Ovary (tissue), 9 donors: Measurements from ENCODE around the gene FBXO39. TPM values are rescaled to one million over a fixed set of nuclear protein-coding genes. Genes with fewer than 3 reads are reported as not detected.
A peak's percentile ranks its signal among the peaks of the same experiment; 100 is the strongest.

Experiments used
- DNase-seq, 5 donors: peaks; one replicate each; pipeline ENCODE4 v3.0.0-alpha.2; 2019 to 2020
- H3K27ac ChIP-seq, 2 donors: fragments of 200-600 bp; one replicate each; pipeline versions ENCODE4 v1.5.1 to v1.8.0; 2019 to 2022
- H3K27me3 ChIP-seq: fragments of 200-600 bp; one replicate; pipeline ENCODE4 v1.8.0; 2022
- H3K36me3 ChIP-seq: fragments of 200-600 bp; sonication (generic); one replicate; pipeline ENCODE4 v1.5.1; 2019
- H3K4me1 ChIP-seq: one replicate; pipeline ENCODE4 v1.8.1; 2013; ENCODE audit warnings: mild to moderate bottlenecking, moderate library complexity; ENCODE audit not compliant: insufficient read depth
- H3K4me3 ChIP-seq: fragments of 200-600 bp; sonication (generic); one replicate; pipeline ENCODE4 v1.5.1; 2017
- H3K9me3 ChIP-seq, 2 donors: fragments of 200-600 bp in 1 of 2; sonication (generic) in 1 of 2; one replicate each; pipeline versions ENCODE4 v1.5.1 to v1.8.1; 2013 to 2019; ENCODE audit warnings: mild to moderate bottlenecking in 1 of 2, moderate library complexity in 1 of 2
- EP300 ChIP-seq: sonication (generic); formaldehyde crosslinking; IDR thresholded peaks from one replicate; pipeline ENCODE4 v1.6.1; 2017; ENCODE audit warnings: antibody characterized with exemption
- POLR2A ChIP-seq: fragments of 450-650 bp; IDR thresholded peaks from one replicate; pipeline ENCODE4 v1.6.1; 2017; ENCODE audit warnings: antibody characterized with exemption, mild to moderate bottlenecking, moderate library complexity
- WGBS, 3 donors: extraction: QIAGEN DNeasy Blood & Tissue Kit in 1 of 3; methylation state at CpG; one replicate each; pipeline versions ENCODE4 v1.1.5 to v1.1.7; 2013 to 2017; 5-methylcytosine and 5-hydroxymethylcytosine counted together
- intact Hi-C, 4 donors: fragments of 100-400 bp; cut with DNase I; formaldehyde crosslinking; loops; one replicate each; pipeline versions ENCODE4 v1.11.0 to v1.15.1; 2022 to 2023
- polyA plus RNA-seq, 2 donors: library from polyadenylated mRNA; stranded (reverse); fragments of 200-250 nt in 1 of 2; fragments of 350-450 nt in 1 of 2; fragmentation: Illumina TruSeq in 1 of 2; extraction: RNeasy Lipid Tissue Mini Kit (QIAGEN cat#74804) in 1 of 2; gene quantifications; one replicate each; pipeline ENCODE4 v1.2.3, GENCODE V29; 2013 to 2014
- total RNA-seq, 7 donors: library from RNA; depleted of rRNA in 2 of 7; stranded (reverse); fragments of >200 nt in 2 of 7; fragmentation: NEBNext Ultra II Directional in 3 of 7; extraction: Animal tissue kit (Norgen Biotek cat#: 25700) in 3 of 7; gene quantifications; one replicate each; pipeline versions ENCODE4 v1.1.0 to v1.2.4, GENCODE V29; 2016 to 2023
- TF ChIP-seq, protein P1 (sequence below), 3 donors: fragments of 450-650 bp in 2 of 3; fragments of 200-600 bp in 1 of 3; IDR thresholded peaks; one replicate each; pipeline versions ENCODE4 v1.5.1 to v1.8.0; 2016 to 2022; ENCODE audit warnings: antibody characterized with exemption in 3 of 3, mild to moderate bottlenecking in 1 of 3
- donor health status: DM: no; HTN: no; CAD: no; lungs with moderate emphysema.
- donor health status: DM: no; HTN: no; CAD: no.
- donor health status: Bipolar disorder and iron deficiency.
- donor health status: DM: yes; HTN: yes; CAD: no.
- donor health status: DM: no; HTN: no; CAD: no.
- donor health status: DM: yes; HTN: yes; CAD: no.

Gene FBXO39
- total and polyA plus RNA-seq, 9 donors, result 0.11 to 2.4 (median 0.88) TPM

DNA sequence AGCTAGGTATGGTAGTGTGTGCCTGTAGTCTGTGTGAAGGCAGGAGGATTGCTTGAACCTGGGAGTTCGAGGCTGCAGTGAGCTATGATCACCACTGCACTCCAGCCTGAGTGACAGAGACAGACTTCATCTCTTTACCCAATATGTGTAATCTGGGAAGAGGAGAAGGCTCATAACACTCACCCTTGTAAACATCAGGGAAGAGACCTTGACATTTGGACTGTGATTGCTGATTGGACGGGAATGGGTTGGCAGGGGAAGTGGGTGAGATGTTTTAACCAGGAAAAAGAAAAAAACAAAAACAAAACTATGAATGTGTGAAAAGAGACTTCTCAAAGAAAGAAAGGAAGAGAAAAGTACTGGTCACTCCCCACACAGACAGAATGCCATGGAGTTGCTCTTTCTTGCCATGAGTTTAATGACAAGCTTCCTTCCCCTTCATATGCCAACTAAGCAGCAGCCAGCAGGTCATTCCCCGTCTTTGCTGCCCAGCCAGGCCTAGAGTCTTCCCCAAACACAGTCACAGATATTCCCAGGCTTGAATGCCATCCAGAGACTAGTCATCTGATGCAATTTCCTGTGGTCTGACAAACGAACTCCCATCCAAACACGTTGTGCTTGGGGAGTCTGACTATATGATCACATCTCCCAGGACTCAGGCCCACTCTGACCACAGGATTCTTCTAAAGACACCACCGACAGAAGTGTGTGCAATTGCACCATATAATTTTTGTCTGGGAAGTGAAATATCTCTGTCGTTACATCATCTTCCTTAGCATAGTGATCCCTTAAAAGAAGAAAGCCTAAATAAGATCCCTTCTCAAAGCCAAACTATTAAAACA, 23.7 kb upstream of the FBXO39 start:
- 4 to 19% (median 11%) methylated on average over 7 of the region's 7 CpGs for WGBS, 3 donors
- Histone ChIP-seq H3K27ac (peak overlapping the region; percentile 67 to 95), H3K4me3 (no peak overlapping the region), H3K27me3 (no peaks in the 10 kb centered on the region), H3K9me3 (no peaks in the 10 kb centered on the region), H3K36me3 (no peaks in the 10 kb centered on the region), H3K4me1 (peaks cover 22% of the 10 kb centered on the region)
- TF ChIP-seq, protein P1, sequence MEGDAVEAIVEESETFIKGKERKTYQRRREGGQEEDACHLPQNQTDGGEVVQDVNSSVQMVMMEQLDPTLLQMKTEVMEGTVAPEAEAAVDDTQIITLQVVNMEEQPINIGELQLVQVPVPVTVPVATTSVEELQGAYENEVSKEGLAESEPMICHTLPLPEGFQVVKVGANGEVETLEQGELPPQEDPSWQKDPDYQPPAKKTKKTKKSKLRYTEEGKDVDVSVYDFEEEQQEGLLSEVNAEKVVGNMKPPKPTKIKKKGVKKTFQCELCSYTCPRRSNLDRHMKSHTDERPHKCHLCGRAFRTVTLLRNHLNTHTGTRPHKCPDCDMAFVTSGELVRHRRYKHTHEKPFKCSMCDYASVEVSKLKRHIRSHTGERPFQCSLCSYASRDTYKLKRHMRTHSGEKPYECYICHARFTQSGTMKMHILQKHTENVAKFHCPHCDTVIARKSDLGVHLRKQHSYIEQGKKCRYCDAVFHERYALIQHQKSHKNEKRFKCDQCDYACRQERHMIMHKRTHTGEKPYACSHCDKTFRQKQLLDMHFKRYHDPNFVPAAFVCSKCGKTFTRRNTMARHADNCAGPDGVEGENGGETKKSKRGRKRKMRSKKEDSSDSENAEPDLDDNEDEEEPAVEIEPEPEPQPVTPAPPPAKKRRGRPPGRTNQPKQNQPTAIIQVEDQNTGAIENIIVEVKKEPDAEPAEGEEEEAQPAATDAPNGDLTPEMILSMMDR (IDR thresholded peaks at IDR 0.05), result peak in 1 of 3 donors; percentile 12
- TF ChIP-seq EP300 (peak; percentile 38), POLR2A (peak; percentile 30)
- intact Hi-C loops, result loop anchor here in 1 of 4 donors (10.0 kb wide), 2 partner anchors 87 to 263 kb away; partner anchors contain the start of gene RNASEK
- peak; percentile 50 to 75 (median 62) for DNase-seq

DNA sequence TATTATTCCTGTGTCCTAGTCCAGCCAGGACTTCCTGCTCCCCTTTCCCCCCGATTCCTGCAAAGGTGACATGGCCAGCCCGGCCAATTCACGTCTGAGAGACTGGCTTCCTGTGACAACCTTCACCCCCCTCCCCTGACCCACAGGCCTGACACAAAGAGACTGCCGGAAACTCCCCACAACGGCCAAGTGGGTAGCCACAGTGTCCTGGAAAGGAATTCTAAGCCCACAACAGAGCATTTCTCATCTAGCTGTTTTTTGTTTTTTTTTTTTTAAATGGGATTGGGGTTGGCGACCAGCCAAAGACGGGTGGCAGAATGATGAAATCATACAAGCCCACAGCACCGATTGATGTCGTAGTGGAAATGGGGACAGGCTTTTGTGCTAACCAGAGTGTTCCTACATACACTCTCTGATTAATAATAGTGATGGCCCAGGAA, 23.0 kb upstream of the FBXO39 start:
- peak; percentile 62 to 81 (median 68) for DNase-seq
- no peak for TF ChIP-seq EP300
- TF ChIP-seq, protein P1 (IDR thresholded peaks at IDR 0.05), result no peak
- TF ChIP-seq POLR2A, result no peak
- H3K27me3 ChIP-seq, result no peaks in the 10 kb centered on the region
- H3K36me3 ChIP-seq, result no peaks in the 10 kb centered on the region
- no peaks in the 10 kb centered on the region for H3K9me3 ChIP-seq
- H3K4me1 ChIP-seq, result peaks cover 23% of the 10 kb centered on the region
- intact Hi-C loops, result loop anchor here in 1 of 4 donors (10.0 kb wide), 2 partner anchors 88 to 262 kb away; partner anchors contain the start of gene RNASEK
- no peak overlapping the region for H3K4me3 ChIP-seq
- 4 to 7% (median 4%) methylated on average over 9 of the region's 9 CpGs for WGBS, 3 donors
- H3K27ac ChIP-seq, result peak overlapping the region; percentile 14 to 95

DNA sequence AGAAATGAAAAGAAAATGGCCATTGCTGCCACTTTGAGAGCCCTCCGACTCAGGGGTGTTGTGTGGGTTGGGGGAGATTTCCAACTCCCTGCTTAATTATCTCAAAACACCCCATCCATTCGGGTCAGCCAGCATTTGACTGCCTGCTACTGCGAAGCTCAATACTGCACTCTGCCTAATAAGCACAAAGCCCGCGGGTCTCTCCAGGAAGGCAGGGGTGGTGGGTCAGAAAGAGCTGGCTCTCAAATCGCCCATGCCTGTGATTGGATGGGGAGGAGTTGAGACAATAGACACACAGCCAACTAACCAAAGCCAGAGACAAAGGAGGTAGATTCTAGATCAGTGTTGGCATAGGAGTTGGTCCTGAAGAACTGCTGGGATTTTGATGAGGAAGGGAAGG, 22.5 kb upstream of the FBXO39 start:
- TF ChIP-seq EP300, result no peak
- TF ChIP-seq, protein P1 (IDR thresholded peaks at IDR 0.05), result no peak
- no peak for TF ChIP-seq POLR2A
- Histone ChIP-seq H3K9me3 (no peaks in the 10 kb centered on the region), H3K27ac (peak overlapping the region; percentile 14 to 95), H3K4me1 (peaks cover 25% of the 10 kb centered on the region), H3K27me3 (no peaks in the 10 kb centered on the region), H3K4me3 (no peak overlapping the region), H3K36me3 (no peaks in the 10 kb centered on the region)
- no peak for DNase-seq
- 40 to 52% (median 42%) methylated on average over 6 of the region's 6 CpGs for WGBS, 3 donors
- intact Hi-C loops, result loop anchor here in 1 of 4 donors (10.0 kb wide), 2 partner anchors 89 to 261 kb away; partner anchors contain the start of gene RNASEK

DNA sequence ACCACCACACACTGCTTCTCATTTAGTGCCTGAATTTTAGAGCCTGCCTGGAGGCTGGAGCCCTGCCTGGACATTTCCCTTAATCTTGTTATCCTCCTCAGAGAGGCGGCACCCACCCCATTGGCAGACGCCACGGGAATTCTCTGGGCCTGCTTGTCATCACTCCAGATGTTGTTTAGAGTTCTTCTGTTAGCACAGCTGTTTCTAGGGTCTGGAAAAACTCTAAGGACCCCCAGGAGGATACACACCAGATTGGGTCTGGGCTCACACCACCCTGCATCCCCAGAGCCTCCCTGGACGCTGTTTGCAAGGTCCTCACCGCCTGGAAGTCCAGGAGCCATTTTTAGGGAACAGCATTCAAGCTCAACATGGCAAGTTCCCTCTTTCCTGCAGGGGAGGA, 20.7 kb upstream of the FBXO39 start:
- peaks cover 25% of the 10 kb centered on the region for H3K4me1 ChIP-seq
- DNase-seq, result peak; percentile 73 to 82 (median 74)
- no peaks in the 10 kb centered on the region for H3K27me3 ChIP-seq
- intact Hi-C loops, result loop anchor here in 2 of 4 donors (5.0 to 10.0 kb wide), 3 partner anchors 43 to 260 kb away; partner anchors contain the start of genes RNASEK (in 1 of the 2) and SLC13A5 (in 1 of the 2)
- 3 to 7% (median 7%) methylated on average over 5 of the region's 5 CpGs for WGBS, 3 donors
- no peak for TF ChIP-seq EP300
- no peak for TF ChIP-seq POLR2A
- TF ChIP-seq, protein P1 (IDR thresholded peaks at IDR 0.05), result no peak
- peak overlapping the region; percentile 56 for H3K4me3 ChIP-seq
- H3K27ac ChIP-seq, result peak overlapping the region; percentile 95 to 96
- no peaks in the 10 kb centered on the region for H3K36me3 ChIP-seq
- no peaks in the 10 kb centered on the region for H3K9me3 ChIP-seq
